ENCODE data around the gene SOX6.

SOX6 gene

GRCh38 chr11:15936011-15936410 is 420.3 kb downstream of the SOX6 start:
- Histone ChIP-seq H3K79me2 (ENCODE audit: low read length) (no peaks in the 10 kb centered on the region), H3K4me3 (ENCODE audit: low read length) (no peak overlapping the region)
- no peak for TF ChIP-seq EZH2phosphoT487 (IDR thresholded peaks at IDR 0.05; ENCODE audit: low read depth)
- TF ChIP-seq CTCF (IDR thresholded peaks at IDR 0.05; ENCODE audit: low read depth, low read length): no peak

DNA sequence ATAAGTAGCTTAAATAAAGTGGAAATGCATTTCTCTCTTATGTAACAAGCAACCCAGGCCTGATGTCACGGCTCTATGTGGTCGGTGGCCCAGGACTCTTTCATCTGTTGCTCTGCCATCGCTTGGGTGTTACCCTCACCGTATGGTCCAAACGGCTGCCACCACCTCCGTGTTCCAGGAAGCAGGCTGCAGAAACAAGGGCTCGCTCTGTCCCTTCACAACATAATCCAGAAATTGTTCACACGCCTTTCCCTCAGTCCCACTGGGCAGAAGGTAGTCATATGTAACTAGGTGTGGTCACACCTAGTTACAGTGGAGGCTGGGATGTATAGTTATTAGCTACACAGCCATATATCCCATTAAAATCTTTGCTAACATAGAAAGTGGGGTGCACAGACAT is 421.0 kb downstream of the SOX6 start:
- H3K79me2 ChIP-seq (ENCODE audit: low read length): no peaks in the 10 kb centered on the region
- no peak overlapping the region for H2AFZ ChIP-seq (ENCODE audit: low read depth, low read length)
- no peaks in the 10 kb centered on the region for H3K9me3 ChIP-seq (ENCODE audit: insufficient read depth, low read length)
- no peaks in the 10 kb centered on the region for H3K36me3 ChIP-seq (replicated peaks; ENCODE audit: low read depth, low read length)
- H4K20me1 ChIP-seq (ENCODE audit: insufficient read depth, low read length): no peaks in the 10 kb centered on the region
- no peaks in the 10 kb centered on the region for H3K27me3 ChIP-seq (ENCODE audit: low read depth, low read length)
- no peak overlapping the region for H3K4me2 ChIP-seq (ENCODE audit: low read length)
- TF ChIP-seq CTCF (IDR thresholded peaks at IDR 0.05; ENCODE audit: low read depth, low read length): no peak
- no peak overlapping the region for H3K27ac ChIP-seq (ENCODE audit: low read length)
- H3K4me1 ChIP-seq (ENCODE audit: low read length): no peaks in the 10 kb centered on the region
- H3K9ac ChIP-seq (ENCODE audit: low read length): no peak overlapping the region
- H3K4me3 ChIP-seq (ENCODE audit: low read length): no peak overlapping the region

More at GRCh38 chr11:15936011-15936410, 420.3 kb downstream of the SOX6 start:
- Histone ChIP-seq H3K9ac (ENCODE audit: low read length) (no peak overlapping the region), H4K20me1 (ENCODE audit: insufficient read depth, low read length) (no peaks in the 10 kb centered on the region), H3K4me2 (ENCODE audit: low read length) (no peak overlapping the region), H3K36me3 (replicated peaks; ENCODE audit: low read depth, low read length) (no peaks in the 10 kb centered on the region), H3K27me3 (ENCODE audit: low read depth, low read length) (no peaks in the 10 kb centered on the region), H2AFZ (ENCODE audit: low read depth, low read length) (no peak overlapping the region), H3K4me1 (ENCODE audit: low read length) (no peaks in the 10 kb centered on the region), H3K9me3 (ENCODE audit: insufficient read depth, low read length) (no peaks in the 10 kb centered on the region), H3K27ac (ENCODE audit: low read length) (no peak overlapping the region)

GRCh38 chr11:15933886-15934625 is 422.3 kb downstream of the SOX6 start:
- no peak overlapping the region for H3K27ac ChIP-seq (ENCODE audit: low read length)
- H3K4me2 ChIP-seq (ENCODE audit: low read length): no peak overlapping the region
- no peak overlapping the region for H3K9ac ChIP-seq (ENCODE audit: low read length)

DNA sequence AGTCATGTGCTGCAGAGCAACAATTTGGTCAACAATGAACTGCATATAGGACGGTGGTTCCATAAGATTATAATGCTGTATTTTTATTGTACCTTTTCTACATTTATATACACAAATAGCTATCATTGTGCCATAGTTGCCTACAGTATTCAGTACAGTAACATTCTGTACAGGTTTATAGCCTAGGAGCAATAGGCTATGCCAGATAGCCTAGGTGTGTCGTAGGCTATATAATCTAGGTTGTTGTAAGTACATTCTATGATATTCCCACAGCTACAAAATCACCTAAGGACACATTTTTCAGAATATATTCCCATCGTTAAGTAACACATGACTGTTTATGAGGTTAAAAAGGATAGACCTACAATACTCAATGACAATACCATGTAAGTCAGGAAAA is 423.9 kb downstream of the SOX6 start:
- Histone ChIP-seq H4K20me1 (ENCODE audit: insufficient read depth, low read length) (no peaks in the 10 kb centered on the region), H3K4me1 (ENCODE audit: low read length) (no peaks in the 10 kb centered on the region), H3K27me3 (ENCODE audit: low read depth, low read length) (no peaks in the 10 kb centered on the region), H3K9me3 (ENCODE audit: insufficient read depth, low read length) (no peaks in the 10 kb centered on the region), H3K27ac (ENCODE audit: low read length) (no peak overlapping the region), H3K9ac (ENCODE audit: low read length) (no peak overlapping the region), H3K4me3 (ENCODE audit: low read length) (no peak overlapping the region), H3K4me2 (ENCODE audit: low read length) (no peak overlapping the region), H3K79me2 (ENCODE audit: low read length) (no peaks in the 10 kb centered on the region), H3K36me3 (replicated peaks; ENCODE audit: low read depth, low read length) (no peaks in the 10 kb centered on the region), H2AFZ (ENCODE audit: low read depth, low read length) (no peak overlapping the region)
- TF ChIP-seq CTCF (IDR thresholded peaks at IDR 0.05; ENCODE audit: low read depth, low read length) (no peak), EZH2phosphoT487 (IDR thresholded peaks at IDR 0.05; ENCODE audit: low read depth) (no peak)

More at GRCh38 chr11:15933886-15934625, 422.3 kb downstream of the SOX6 start:
- Histone ChIP-seq H3K36me3 (replicated peaks; ENCODE audit: low read depth, low read length) (no peaks in the 10 kb centered on the region), H4K20me1 (ENCODE audit: insufficient read depth, low read length) (no peaks in the 10 kb centered on the region), H3K27me3 (ENCODE audit: low read depth, low read length) (no peaks in the 10 kb centered on the region), H3K9me3 (ENCODE audit: insufficient read depth, low read length) (no peaks in the 10 kb centered on the region), H3K4me1 (ENCODE audit: low read length) (no peaks in the 10 kb centered on the region), H2AFZ (ENCODE audit: low read depth, low read length) (no peak overlapping the region), H3K4me3 (ENCODE audit: low read length) (no peak overlapping the region), H3K79me2 (ENCODE audit: low read length) (no peaks in the 10 kb centered on the region)
- TF ChIP-seq CTCF (IDR thresholded peaks at IDR 0.05; ENCODE audit: low read depth, low read length) (no peak), EZH2phosphoT487 (IDR thresholded peaks at IDR 0.05; ENCODE audit: low read depth) (no peak)
